Tibial artery (tissue), 4 donors: Measurements from ENCODE around the gene ATP8B3.

ENCODE experiments used
- DNase-seq, 2 donors: peaks; one replicate each; pipeline ENCODE4 v3.0.0-alpha.2; 2019
- H3K27ac ChIP-seq, 2 donors: fragments of 200-600 bp; sonication (generic) in 1 of 2; 1 replicate in 1 of 2; 2 replicates in 1 of 2; pipeline ENCODE4 v1.5.1; 2018 to 2019; ENCODE audit warnings: mild to moderate bottlenecking in 1 of 2
- H3K27me3 ChIP-seq, 2 donors: fragments of 200-600 bp; sonication (generic) in 1 of 2; one replicate each; pipeline versions ENCODE4 v1.5.1 to v1.6.0; 2016 to 2019
- H3K36me3 ChIP-seq, 3 donors: fragments of 200-600 bp; sonication (generic) in 2 of 3; one replicate each; pipeline ENCODE4 v1.5.1; 2016 to 2019; ENCODE audit warnings: mild to moderate bottlenecking in 2 of 3
- H3K4me1 ChIP-seq, 4 donors: fragments of 200-600 bp; sonication (generic) in 2 of 4; 1 replicate in 3 of 4; 2 replicates in 1 of 4; pipeline ENCODE4 v1.5.1; 2016 to 2019
- H3K4me3 ChIP-seq, 2 donors: fragments of 200-600 bp; sonication (generic) in 1 of 2; 1 replicate in 1 of 2; 2 replicates in 1 of 2; pipeline ENCODE4 v1.5.1; 2018 to 2019; ENCODE audit warnings: mild to moderate bottlenecking in 2 of 2
- H3K9me3 ChIP-seq, 3 donors: fragments of 200-600 bp; sonication (generic) in 1 of 3; one replicate each; pipeline ENCODE4 v1.5.1; 2016 to 2019
- CTCF ChIP-seq, 2 experiments: fragments of 200-600 bp in 1 of 2; fragments of 450-650 bp in 1 of 2; IDR thresholded peaks; one replicate each; pipeline ENCODE4 v1.5.1; 2017 to 2019; ENCODE audit warnings: antibody characterized with exemption in 2 of 2, mild to moderate bottlenecking in 1 of 2, moderate library complexity in 1 of 2
- intact Hi-C: fragments of 100-400 bp; cut with DNase I; formaldehyde crosslinking; loops from one replicate; pipeline ENCODE4 v1.15.0; 2023; ENCODE audit warnings: low total_unique reads

The ATP8B3 gene

DNA sequence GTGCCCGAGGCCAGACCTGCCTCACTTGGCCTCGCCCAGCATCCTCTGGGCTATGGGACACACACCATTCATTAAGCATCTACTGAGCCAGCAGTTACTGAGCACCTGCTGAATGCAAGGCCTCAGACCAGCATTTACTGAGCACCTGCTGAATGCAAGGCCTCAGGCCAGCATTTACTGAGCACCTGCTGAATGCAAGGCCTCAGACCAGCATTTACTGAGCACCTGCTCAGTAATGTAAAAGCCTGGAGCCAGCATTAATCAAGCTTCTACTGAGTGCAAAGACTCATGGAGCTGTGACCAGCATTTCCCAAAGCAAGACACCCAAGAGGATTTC is 3.7 kb downstream of the ATP8B3 start:
- H3K27ac ChIP-seq: no peak overlapping the region
- H3K4me3 ChIP-seq: no peak overlapping the region
- no peaks in the 10 kb centered on the region for H3K27me3 ChIP-seq
- no peaks in the 10 kb centered on the region for H3K9me3 ChIP-seq
- TF ChIP-seq CTCF (IDR thresholded peaks at IDR 0.05): no peak
- H3K36me3 ChIP-seq: no peaks in the 10 kb centered on the region
- no peak for DNase-seq
- intact Hi-C loops: no loop called here
- peaks cover 0 to 23% (median 18%) of the 10 kb centered on the region in 4 donors for H3K4me1 ChIP-seq

- H3K4me3 ChIP-seq: no peak overlapping the region
- H3K4me1 ChIP-seq: peaks cover 0 to 18% (median 13%) of the 10 kb centered on the region in 4 donors
- H3K27ac ChIP-seq: no peak overlapping the region
- TF ChIP-seq CTCF (IDR thresholded peaks at IDR 0.05): no peak
- H3K27me3 ChIP-seq: no peaks in the 10 kb centered on the region
- intact Hi-C loops: no loop called here
- H3K36me3 ChIP-seq: no peaks in the 10 kb centered on the region
- no peaks in the 10 kb centered on the region for H3K9me3 ChIP-seq
- no peak for DNase-seq
Measured at GRCh38 chr19:1807695-1808394, 4.2 kb downstream of the ATP8B3 start.

DNA sequence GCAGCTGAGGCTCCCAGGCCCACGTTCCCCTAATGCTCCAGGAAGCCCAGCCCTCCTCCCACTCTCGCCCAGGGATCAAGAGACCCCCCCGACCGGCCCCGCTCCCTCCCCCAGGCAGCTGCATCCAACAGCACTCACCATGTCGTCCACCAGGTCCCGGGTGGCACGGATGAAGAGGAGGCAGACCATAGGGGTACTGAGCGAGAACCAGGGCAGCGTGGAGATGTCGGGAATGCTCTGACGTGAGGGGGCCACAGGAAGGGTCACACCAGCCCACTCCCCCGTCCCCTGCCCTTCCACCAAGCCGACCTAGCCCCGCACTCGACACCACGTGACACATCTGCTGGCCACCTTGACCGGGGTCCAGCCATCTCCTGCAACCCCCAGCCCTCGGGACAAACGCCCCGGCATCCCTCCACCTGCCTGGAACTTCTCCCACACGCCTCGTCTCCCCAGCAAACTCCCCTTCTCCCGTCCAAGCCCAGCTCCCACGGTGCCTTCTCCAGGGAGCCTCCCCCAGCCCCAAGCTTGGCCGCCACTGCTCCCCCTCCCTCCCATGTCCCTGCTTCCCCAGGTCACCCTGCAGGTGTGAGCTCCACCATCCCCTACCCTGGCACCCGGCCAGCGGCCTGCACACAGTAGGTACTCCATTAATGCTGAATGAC is 4.9 kb downstream of the ATP8B3 start:
- Histone ChIP-seq H3K9me3 (no peaks in the 10 kb centered on the region), H3K4me3 (no peak overlapping the region), H3K27ac (no peak overlapping the region), H3K4me1 (peaks cover 0 to 11% (median 8%) of the 10 kb centered on the region in 4 donors), H3K36me3 (no peaks in the 10 kb centered on the region), H3K27me3 (no peaks in the 10 kb centered on the region)
- DNase-seq: no peak
- intact Hi-C loops: no loop called here
- no peak for TF ChIP-seq CTCF (IDR thresholded peaks at IDR 0.05)

- Histone ChIP-seq H3K36me3 (no peaks in the 10 kb centered on the region), H3K27ac (no peak overlapping the region), H3K4me3 (no peak overlapping the region), H3K9me3 (no peaks in the 10 kb centered on the region), H3K27me3 (no peaks in the 10 kb centered on the region), H3K4me1 (peaks cover 0 to 3% (median 1%) of the 10 kb centered on the region in 4 donors)
- no peak for TF ChIP-seq CTCF (IDR thresholded peaks at IDR 0.05)
- intact Hi-C loops: no loop called here
- peak in 1 of 2 donors; percentile 66 for DNase-seq
Measured at GRCh38 chr19:1806184-1807029, 5.7 kb downstream of the ATP8B3 start.

GRCh38 chr19:1805401-1806183 is 6.5 kb downstream of the ATP8B3 start:
- H3K36me3 ChIP-seq: no peaks in the 10 kb centered on the region
- TF ChIP-seq CTCF (IDR thresholded peaks at IDR 0.05): no peak
- H3K27me3 ChIP-seq: no peaks in the 10 kb centered on the region
- no peak overlapping the region for H3K4me3 ChIP-seq
- no peak overlapping the region for H3K27ac ChIP-seq
- DNase-seq: no peak
- H3K4me1 ChIP-seq: no peaks in the 10 kb centered on the region
- H3K9me3 ChIP-seq: no peaks in the 10 kb centered on the region
- intact Hi-C loops: no loop called here
